K562 treated with DMSO at 1 percent for 12 hours (cell line): Measurements from ENCODE around the gene TMEM31. TPM values are rescaled to one million over a fixed set of nuclear protein-coding genes. Genes with fewer than 3 reads are reported as not detected.

ENCODE experiments used
- total RNA-seq: library from RNA; unstranded; fragments of 300-600 nt; gene quantifications from 2 replicates; pipeline ENCODE4 v1.2.3, GENCODE V29; 2022; ENCODE audit not compliant: insufficient read depth

Gene TMEM31, protein sequence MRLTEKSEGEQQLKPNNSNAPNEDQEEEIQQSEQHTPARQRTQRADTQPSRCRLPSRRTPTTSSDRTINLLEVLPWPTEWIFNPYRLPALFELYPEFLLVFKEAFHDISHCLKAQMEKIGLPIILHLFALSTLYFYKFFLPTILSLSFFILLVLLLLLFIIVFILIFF
- not detected in 2 replicates for total RNA-seq

DNA sequence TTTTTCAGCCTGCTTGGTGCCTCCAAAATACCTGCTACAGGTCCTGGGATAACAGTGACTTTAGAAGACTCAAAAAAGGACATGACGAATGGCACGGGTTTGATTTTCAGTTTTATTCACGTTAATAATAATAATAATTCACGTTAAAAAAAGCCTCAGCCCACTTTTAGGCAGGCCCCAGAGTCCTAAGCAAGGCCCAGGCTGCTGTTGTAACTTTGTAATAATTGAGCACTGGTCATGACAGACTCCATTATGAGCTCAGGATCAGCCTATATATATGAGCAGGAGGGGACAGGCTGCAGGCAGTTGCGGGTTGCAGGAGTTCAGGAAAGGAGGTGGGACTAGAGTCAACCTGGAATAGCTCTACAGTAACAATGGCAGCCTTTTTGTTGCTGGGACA is at the start of gene TMEM31:
TSS of gene TMEM31 (plus strand) at position 301 of the 400 bp plus-strand sequence. CDS start 1,350 bp downstream, outside the sequence.

DNA sequence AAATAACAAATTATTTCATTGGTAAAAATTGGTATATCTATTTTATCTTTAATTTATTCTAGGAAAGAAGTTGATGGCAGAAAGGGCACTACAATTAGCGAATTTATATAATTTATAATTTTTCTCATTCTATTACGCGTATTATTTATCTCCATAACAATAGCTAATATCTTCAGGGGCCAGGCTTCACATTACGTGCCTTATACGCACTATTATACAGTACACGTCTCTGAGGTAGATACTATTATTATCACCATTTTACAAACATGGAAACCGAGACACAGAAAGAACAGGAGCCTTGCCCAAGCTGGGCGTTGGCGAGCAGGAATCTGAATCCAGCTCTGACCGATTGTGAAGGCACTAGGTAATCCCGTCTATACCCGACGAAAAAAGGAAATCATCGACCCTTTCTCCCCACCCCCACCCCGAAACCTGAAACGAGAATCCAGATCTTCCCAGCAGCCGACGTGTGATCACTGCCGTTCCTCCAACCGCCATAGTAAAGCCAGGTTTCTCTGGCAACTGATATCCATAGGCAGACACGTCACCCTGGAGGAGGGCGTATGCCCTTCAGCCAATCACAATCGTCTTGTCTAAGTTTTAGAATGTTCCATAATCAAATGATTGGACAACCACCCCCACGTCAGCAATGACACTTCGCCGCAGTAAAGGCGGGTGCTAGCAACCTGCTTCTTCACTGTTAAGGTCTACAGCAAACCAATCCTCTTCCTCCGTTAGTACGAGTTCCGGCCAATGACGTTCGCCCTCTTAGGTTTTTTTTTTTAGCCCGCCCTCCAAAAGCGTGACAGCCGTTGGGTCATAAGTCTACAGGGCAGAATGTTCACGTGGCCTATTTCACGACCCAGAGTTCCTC is 24.3 kb upstream of the TMEM31 start, which contains the start of gene MORF4L2:
TSS of gene MORF4L2 (minus strand) at position 501 of the 874 bp plus-strand sequence. CDS start 9,672 bp downstream, outside the sequence.

Other genes starting within 250 kb of the TMEM31 start
- 0.33 TPM in 1 of 2 replicates, not detected in the other for gene RAB40A, start 191.4 kb upstream of the TMEM31 start, total RNA-seq
- 6.5 and 7.8 TPM in 2 replicates for gene TCEAL4, start 125.4 kb upstream of the TMEM31 start, total RNA-seq
- gene TCEAL3, start 102.9 kb upstream of the TMEM31 start, total RNA-seq: not detected in 2 replicates
- 3.4 and 4.3 TPM in 2 replicates for gene TCEAL1, start 81.9 kb upstream of the TMEM31 start, total RNA-seq
- gene MORF4L2, start 24.2 kb upstream of the TMEM31 start, total RNA-seq: 231 and 406 TPM in 2 replicates
- gene PLP1, start 65.9 kb downstream of the TMEM31 start, total RNA-seq: not detected in 2 replicates
- gene RAB9B, start 121.3 kb downstream of the TMEM31 start, total RNA-seq: not detected in 2 replicates